GM08714 (cell line): ENCODE data around the gene BMP6.

Experiments used
- H3K4me3 ChIP-seq: fragments of 200-500 bp; sonication (Bioruptor generic); 2 replicates; pipeline ENCODE4 v1.5.1; 2014; ENCODE audit warnings: mild to moderate bottlenecking, low read length, inconsistent platforms
- ZNF274 ChIP-seq: IDR thresholded peaks from 2 replicates; pipeline ENCODE4 v1.6.1; 2012; ENCODE audit warnings: mild to moderate bottlenecking, low read depth, low read length

Gene BMP6

DNA sequence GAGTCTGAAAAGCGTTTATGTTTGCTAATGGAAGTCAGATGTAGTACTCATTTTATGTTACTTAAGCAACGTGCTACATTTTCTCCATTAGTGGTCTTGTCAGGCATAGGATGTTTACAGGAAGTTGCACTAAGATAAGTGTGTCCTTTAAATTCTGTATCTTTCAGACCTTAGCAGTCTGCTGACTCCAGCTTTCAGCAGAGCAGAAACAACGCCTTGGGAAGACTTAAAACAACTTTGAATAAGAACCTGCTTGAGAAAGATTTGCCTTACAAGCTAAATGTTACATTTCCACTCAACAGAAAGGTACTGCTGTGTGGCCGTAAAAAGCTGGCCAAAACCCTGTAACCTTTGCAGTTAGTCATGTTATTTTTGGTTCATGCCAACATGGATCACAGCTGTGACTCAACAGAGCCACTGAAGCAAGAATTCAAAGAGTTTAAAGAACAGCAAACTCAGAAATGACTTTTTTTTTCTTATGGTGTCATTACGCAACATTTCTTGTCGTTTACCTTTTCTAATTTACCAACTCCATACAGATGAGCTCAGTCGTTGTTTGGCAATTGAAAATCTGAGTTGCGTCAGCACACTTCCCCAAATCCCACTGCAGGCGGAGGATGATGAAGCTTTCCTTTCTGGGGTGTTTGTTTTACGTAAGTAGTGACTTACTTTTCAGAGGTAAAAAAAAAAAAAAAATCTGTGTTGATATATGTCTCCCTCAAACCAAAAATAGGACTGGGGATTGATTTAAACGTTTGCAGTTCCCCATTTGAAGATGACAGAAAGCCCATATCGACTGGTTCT lies 27.9 kb upstream of the BMP6 start:
- no peak overlapping the region for H3K4me3 ChIP-seq
- no peak for TF ChIP-seq ZNF274

DNA sequence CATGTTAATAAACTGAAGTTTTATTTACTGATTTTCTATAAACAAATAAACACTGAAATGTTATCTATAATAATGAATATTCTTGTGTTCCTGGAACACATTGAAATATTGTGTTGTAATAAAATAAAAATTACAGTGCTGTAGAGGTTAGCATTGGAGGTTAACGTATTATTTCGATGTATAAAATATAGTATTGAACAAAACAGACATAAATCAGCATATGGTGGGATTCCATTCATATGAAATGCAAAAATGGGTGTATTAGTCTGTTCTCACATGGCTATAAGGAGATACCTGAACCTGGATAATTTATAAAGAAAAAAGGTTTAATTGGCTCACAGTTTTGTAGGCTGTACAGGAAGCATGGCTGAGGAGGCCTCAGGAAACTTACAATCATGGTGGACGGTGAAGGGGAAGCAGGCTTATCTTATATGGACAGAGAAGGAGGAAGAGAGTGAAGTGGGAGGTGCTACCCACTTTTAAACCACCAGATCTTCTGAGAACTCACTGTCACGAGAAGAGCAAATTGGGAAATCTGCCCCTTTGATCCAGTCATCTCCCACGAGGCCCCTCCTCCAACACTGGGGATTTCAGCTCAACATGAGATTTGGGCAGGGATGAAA lies 24.6 kb upstream of the BMP6 start:
- TF ChIP-seq ZNF274: no peak
- H3K4me3 ChIP-seq: no peak overlapping the region

DNA sequence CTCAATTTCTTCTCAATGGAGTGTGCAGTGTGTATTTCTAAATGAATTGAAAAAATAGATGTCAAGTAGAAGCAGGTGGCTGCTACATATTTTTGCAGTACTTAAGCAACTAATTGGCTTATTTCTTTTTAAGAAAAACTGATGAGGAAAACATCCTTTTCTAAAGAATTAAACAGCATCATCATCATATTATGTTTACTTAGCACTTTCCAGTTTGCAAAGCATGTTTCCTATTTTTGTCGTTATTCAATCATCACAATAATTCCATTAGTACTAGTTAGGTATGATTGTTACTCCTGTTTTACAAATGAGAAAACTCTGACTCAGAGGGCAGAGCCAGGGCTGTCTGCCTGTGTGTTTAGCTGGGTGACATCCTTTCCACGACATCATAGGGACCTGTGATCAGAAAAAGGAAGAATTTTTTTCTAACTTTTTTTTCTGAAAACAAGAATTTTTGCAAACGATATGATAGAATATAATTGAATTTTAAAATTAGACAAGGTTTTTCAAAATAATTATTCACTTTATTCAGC lies 22.7 kb upstream of the BMP6 start:
- no peak for TF ChIP-seq ZNF274
- H3K4me3 ChIP-seq: no peak overlapping the region

DNA sequence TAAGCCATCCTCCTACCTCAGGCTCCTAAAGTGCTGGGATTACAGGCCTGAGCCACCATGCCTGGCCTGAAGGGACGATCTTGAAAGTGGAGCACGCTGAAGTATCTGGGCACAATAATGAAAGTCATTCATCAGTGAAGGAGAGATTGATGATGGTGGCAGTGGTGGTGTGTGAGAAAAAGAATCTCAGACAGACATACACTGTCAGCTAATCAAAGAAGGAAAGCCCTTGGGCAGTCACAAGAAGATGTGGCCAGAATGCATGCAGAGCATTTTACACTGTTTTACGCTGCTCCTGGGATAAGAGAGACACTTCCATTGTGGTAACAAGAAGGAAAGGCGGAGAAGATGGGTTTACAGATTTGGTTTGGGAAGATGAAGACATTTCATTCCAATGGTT lies 20.4 kb upstream of the BMP6 start:
- TF ChIP-seq ZNF274: no peak

DNA sequence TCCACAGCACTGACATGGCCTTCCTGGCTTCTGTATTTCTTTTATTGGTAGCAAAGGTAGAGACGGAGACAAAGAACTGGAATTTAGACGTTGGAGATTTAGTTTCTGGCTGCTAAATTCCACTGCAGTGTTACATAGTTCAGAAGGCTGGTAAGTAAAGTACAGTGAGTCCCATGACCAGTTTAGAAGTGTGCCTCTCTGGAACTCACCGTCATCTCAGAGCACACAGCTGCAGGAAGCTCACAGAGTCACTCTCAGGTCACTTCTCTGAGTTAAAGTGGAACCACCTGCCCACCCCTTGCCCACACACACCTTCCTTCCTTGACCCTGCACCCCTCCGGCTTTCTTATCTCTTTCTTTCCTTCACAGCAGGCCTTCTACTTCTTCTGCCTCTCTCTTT lies 19.6 kb upstream of the BMP6 start:
- no peak overlapping the region for H3K4me3 ChIP-seq
- TF ChIP-seq ZNF274: no peak

More for the DNA sequence above, 20.4 kb upstream of the BMP6 start:
- H3K4me3 ChIP-seq: no peak overlapping the region

DNA sequence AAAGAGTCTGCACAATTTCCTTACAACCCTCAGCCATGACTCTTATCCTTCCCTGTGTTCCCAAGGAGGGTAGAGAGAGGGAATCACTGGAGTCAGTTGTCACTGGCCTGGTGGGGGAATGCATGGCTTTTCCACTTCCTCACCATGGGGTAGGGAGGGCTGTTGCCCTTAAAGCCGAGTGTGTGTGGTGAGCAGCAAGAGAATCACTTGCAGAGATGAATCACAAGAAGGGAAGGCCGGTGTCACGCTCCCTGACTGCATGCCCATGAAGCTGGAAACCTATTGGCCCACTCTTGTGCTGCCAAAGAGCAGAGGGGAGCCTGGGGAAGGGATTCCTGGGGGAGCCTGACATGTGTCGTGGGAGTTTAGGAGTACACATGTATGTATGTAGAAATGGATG lies 18.1 kb upstream of the BMP6 start:
- TF ChIP-seq ZNF274: no peak
- H3K4me3 ChIP-seq: no peak overlapping the region

DNA sequence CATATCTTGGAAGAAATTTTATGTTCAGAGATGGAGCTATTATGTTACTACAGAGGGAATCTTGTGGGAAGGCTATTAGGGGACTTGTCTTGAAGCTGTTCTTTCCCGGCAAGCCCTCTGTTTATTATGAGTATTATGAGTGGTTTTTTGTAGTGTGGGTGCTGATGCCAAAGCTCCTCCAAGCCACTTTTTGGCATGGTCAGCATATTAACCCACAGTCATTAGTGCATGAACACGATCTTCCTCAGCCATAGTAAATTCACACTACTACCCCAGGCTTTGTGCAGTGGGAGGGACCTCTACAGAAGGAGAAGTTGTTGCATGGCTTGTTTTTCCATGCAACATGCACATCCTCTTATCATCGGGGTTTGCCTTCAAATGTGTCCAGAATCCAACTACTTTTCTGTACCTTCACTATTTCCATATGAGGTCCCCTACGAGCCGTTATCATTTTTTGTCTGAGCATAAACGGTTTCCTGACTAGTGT lies 6.5 kb upstream of the BMP6 start:
- no peak for TF ChIP-seq ZNF274
- H3K4me3 ChIP-seq: no peak overlapping the region

DNA sequence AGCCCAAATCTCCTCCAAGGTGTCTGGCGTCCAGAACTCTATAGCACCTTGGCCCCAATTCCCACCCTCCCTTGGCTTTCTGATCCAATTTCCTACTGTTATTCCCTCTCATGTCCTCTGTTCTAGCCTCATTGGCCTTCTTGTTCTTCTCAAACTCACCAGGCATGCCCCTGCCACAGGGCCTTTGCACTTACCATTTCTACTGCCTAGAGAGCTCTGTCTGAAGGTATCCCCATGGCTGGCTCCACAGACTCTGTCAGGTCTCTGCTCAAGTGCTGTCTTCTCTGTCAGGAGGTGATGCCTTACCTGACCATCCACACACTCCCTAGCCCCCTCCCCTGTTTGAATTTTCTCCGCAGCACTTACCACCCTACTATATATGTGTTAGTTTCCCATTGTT lies 5.6 kb upstream of the BMP6 start:
- TF ChIP-seq ZNF274: no peak
- no peak overlapping the region for H3K4me3 ChIP-seq

DNA sequence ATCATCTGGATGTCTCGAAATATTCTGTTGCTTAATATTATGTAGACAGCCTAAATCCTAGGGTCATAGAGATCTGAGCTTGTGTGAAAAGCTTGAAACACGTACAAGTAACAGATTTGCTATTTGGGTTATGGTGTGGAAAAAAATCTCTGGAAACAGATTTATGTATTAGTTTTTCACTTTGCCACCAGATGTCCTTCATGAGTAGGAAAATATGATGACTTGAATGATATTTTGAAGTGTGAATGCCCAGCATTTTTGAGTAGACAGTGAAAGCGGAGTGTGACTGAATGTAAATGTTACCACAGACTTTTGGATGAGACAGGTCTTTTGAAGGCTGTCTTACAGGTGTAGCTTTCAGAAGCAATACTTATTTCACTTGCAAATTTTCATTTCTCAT lies 4.2 kb upstream of the BMP6 start:
- H3K4me3 ChIP-seq: no peak overlapping the region

DNA sequence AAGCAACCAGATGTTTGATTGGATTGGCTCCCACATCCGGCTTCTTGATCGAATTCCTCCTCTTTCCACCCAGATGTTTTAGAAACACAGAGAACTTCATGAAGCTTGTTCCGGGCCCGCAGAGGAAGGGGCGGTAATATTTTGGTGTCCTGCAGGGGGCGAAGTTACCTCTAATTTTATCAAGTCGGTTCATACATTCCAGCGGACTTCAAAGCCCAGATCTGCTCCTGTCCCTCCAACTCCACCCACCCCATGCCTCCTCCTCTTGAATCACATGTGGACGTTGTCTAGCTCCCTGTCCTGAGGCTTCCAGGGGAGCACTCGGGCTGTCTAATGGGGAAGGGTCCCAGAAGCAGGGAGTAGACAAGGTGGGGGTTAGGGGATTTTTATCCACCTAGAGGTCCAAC lies 2.9 kb upstream of the BMP6 start:
- no peak overlapping the region for H3K4me3 ChIP-seq
- no peak for TF ChIP-seq ZNF274

More for the DNA sequence above, 4.2 kb upstream of the BMP6 start:
- no peak for TF ChIP-seq ZNF274

DNA sequence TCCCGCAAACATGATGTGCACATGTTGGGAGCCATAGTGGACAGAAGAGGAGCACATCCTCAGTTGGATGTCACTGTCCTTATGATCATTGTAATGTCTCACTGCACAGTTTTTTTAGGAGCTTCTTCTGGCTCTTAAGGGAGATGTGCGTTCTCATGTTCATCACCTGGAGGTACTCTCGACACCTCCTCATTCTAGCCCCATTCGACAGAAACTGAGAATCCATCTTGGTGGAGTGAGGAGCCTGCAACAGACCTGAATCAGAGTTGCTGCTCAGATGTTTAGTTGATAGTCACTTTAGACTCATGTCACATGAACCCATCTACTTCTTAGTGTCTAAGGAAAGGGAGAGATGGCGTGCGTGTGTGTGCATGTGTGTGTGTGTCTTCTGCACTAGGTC lies 2.3 kb upstream of the BMP6 start:
- TF ChIP-seq ZNF274: no peak
- H3K4me3 ChIP-seq: no peak overlapping the region

DNA sequence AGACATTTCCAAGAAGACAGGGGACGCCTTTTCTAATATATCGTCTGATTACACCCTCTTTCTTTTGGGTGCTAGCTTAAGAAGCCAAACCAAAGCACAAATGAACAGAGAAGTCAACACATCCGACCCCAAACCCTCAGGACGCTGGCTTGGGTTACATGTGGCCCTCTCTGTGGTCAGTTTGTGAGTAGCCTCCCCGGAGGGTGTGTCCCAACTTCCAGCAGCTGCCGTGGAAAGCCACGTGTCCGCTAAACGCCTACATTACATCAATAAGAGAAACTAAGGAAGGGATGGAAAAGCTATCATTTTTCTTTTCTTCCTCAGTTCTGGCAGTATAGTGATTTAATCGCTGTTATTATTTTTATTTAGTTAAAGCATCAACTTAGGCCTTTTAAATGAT lies 487 bp upstream of the BMP6 start:
- H3K4me3 ChIP-seq: no peak overlapping the region; the same call in 1 of the 2 replicates

DNA sequence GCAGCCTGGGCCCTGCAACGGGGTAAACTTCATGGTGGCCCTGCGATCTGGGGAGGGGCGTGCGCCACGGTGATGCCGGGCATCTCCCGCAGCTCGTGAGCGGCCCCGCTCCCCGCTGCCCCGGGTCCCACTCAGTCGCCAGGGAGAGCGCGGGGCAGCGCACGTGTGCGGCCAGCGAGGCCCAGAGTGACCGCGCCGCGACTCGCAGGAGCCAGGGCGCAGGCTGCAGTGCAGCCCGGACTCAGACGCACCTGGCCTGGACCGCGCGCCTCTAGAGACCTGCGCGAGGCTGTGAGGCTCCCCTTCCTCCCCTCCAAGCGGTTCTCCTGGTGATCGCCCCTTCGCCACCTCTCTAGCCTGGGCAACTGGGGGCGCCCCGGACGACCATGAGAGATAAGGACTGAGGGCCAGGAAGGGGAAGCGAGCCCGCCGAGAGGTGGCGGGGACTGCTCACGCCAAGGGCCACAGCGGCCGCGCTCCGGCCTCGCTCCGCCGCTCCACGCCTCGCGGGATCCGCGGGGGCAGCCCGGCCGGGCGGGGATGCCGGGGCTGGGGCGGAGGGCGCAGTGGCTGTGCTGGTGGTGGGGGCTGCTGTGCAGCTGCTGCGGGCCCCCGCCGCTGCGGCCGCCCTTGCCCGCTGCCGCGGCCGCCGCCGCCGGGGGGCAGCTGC lies 652 bp downstream of the BMP6 start:
- H3K4me3 ChIP-seq: peak overlapping the region; percentile 55; the same call in 1 of the 2 replicates
- TF ChIP-seq ZNF274: no peak

More for the DNA sequence above, 487 bp upstream of the BMP6 start:
- TF ChIP-seq ZNF274: no peak
